HK-2 (cell line): Measurements from ENCODE around the gene TGFB2.
A peak's percentile ranks its signal among the peaks of the same experiment; 100 is the strongest.

Experiments used
- DNase-seq: peaks from one replicate; pipeline ENCODE4 v3.0.0-alpha.2; 2018; ENCODE audit not compliant: unreplicated experiment

TGFB2 gene

DNA sequence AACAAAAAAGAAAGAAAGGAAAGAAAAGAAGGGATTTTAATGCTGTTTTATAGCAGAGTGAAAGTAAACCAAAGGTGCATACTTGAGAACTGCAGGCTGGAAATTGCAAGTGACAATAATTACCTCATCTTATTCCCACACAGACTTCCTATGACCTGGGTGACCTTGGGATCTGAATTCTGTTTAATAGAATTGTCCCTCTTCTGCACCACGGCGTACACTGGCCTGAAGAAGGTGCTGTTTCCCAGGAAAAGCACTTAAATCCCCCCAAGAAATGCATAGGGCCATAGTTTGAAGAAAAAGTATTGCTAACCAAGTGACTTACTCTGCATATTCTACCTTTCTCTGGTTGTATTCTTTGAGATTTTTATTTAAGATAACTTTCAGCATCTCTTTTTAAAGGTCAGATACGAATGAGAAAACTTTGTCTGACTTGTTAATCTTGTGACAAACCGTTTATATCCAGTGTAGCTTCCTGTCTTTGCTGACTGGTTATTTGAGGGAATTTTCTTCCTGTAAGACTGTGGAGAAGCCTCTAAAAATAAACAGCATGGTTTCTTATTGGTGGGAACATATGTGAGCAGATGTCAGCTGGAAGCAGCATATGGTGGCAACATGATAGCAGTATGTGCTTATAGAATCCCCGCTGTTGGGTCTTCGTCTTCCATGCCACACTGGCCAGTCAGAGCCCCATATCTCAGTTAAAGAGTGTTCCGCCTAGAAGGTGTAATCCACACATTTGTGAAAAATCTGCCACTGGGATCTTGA is 16.3 kb downstream of the TGFB2 start:
- no peak for DNase-seq

DNA sequence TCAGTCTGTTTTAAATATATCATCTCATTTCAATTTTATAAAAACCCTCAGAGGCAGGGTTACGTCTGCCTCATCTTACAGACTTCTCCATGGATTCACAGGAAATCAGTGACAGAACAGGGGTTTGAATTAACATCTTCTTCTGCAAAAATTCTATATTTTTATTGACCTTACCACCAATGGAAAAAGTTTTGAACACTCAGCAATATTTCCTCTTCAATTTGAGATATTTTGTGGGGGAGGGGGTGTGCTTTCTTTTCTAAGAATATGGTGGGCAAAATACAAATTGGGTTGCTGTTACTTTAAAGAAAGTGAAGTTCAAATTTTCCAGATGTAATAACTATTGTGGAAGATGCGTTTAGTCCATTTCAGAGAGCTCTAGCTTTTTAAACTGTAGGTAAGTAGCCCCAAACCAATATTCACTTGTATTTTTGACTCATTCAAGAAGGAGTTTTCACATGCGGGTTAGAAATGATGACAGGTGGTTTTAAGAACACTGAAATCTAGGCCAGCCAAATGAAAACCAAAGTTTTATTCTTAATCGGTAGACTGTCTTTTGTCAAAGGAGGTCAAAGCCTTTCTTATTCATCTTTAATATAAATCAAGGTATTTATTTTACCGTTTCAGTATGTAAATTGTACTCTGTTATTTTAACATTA is 17.4 kb downstream of the TGFB2 start:
- DNase-seq, result no peak

- no peak for DNase-seq
Measured at GRCh38 chr1:218363141-218363540, 18.0 kb downstream of the TGFB2 start.

- no peak for DNase-seq
Measured at GRCh38 chr1:218364028-218364710, 19.0 kb downstream of the TGFB2 start.

DNA sequence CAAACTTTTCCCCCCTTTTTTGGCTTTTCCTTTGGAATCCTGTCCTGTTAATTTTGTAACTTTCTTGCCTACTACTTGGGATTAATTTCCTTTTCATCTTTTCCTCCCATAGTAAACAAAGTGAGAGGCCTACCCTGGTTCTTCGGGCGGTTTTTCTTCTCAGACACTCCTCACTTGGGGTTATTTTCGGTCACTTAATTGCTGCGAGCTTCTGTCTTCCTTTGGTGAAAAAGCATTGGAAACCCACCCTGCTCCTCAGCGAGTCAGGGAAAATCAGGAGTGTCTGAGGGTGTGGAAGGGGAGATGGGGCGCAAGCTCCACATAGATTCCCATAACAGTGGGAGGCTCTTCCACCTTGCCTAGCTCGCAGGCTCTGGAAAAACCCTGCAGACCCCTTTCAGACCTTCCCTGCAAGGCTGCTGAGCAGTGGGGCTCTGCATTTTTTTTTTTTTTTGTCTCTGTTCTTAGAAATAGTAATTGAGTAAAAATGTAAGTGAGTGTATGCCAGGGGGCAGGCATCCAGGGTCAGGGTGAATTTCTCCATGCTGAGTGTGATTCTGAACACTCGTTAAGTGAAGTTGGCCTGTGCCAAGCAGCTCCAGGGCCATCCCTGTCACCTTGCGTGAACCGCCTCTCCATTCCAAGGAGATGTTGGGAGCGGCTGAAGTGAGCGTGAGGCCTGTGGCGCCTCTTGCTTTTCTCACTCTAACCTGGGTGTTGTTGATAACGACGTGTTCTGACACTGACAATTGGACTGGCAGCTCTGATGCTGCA is 20.3 kb downstream of the TGFB2 start:
- DNase-seq, result no peak

GRCh38 chr1:218366322-218367052 is 21.4 kb downstream of the TGFB2 start:
- DNase-seq, result no peak

DNA sequence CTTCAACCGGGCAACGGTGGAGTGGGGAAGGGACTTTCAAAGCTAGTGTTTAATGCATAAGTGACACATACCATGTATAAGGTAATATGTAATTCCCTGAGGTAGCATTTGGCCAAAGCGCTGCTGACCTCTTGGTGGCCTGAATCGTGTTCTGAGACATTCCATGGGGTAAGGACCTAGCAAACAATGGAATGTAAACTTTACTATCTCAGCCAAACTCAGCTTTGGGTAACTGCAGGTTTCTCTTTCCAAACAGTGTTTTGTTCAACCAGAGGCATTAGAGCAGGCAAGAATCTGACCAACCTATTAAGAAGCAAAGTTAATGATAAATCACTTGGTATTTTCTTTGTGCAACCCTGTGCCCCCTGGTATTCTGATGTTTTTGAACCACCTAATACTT is 22.0 kb downstream of the TGFB2 start:
- no peak for DNase-seq

DNA sequence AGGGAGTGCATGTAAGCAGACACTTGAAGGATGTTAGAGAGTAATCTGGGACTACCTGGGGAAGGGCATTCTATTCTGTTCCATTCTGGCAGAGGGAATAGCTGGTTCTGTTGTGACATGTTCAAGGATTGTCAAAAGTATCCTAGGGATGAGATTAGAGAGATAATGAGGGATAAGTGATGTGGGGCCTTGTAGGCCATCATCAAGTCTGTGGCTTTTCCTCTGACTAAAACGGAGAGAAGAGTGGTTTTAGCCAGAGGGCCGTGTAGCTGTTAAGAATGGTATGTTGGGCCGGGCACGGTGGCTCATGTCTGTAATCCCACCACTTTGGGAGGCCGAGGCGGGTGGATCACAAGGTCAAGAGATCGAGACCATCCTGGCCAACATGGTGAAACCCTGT is 23.6 kb downstream of the TGFB2 start:
- no peak for DNase-seq

DNA sequence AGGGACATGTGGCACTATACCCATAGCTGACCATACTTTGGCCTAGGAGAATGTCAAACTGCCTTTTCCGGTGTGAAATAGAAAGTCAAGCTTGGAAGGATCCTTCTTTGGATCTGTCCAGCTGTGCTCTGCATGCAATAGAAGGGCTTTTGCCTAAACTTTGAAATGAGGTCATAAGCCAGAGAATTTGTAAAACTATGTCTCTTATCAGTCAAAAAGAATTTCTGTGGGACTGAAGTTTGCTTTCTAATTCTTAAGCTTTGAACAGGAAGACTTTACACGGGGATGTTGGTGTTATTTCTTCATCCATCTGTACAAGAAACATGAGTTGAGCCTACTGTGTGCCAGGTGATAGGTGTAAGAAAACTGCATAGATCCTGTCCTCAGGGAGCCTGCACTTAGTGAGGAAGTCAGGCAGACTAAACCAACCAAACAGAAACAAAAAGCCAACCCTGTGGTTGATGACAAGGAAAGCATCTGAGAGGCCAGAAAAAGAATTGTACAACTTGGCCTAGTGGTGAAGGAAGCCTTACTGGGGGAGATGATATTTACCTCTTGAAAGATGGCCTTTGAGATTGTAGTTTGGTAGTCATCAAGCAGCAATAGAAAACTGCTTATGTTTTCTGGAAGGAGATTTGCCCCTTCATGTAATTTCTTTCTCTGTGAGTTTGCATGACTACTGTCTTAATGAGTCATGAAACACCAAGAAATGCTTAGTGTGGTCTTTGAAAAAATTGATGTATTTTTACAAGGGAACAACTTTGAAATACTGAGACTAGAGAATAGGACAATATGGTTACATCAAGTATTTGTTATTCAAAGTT is 24.8 kb downstream of the TGFB2 start:
- DNase-seq, result no peak

GRCh38 chr1:218371927-218372672 is 27.0 kb downstream of the TGFB2 start:
- DNase-seq, result no peak

DNA sequence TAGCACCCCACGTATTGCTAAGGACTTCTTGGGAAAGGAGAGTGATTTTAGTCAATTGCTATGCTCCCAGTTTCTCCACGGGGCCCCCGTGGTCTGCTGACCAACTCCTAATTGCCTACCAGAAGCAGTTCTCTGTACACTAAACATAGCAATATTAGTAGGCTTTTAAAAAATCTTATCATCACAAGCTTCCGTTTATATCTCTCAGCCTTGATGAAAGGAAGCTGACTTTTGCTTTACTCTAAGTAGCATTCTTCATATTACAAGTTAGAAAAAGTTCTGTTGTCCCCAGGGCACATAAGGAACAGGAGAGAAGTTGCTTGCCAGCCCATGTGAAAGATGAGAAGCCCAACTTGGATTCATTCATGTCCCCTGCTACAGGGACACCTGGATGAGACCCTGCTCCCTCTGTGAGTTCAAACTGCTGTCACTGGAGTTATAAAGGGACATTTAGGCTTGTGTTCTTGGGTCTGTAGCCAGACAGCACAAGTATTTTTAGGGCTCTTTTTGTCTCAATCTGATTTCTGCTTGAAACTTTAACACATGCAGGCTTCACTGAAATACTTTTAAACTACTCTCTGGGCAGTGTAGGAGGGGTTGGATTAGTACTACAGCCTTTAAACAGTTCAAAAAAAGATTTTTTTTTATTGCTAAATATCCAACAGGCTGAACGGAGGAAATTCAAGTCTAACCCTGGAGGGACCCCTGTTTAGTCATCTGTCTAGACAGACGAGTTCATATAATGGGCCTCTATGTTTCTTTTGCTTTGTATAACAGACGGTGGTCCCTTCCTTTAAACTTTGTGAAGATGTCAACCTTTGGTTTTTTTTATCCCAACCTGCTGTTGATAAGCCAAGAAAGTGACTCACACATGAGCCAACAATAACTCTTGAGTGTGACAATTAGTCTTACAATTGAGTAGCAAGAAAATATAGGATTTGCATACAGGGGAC is 29.5 kb downstream of the TGFB2 start:
- no peak for DNase-seq

GRCh38 chr1:218376722-218377121 is 31.6 kb downstream of the TGFB2 start:
- peak; percentile 56 for DNase-seq

- peak; percentile 76 for DNase-seq
Measured at GRCh38 chr1:218377143-218377660, 32.1 kb downstream of the TGFB2 start.

GRCh38 chr1:218380125-218380977 is 35.2 kb downstream of the TGFB2 start:
- DNase-seq, result peak; percentile 81

GRCh38 chr1:218382261-218382660 is 37.1 kb downstream of the TGFB2 start:
- no peak for DNase-seq

DNA sequence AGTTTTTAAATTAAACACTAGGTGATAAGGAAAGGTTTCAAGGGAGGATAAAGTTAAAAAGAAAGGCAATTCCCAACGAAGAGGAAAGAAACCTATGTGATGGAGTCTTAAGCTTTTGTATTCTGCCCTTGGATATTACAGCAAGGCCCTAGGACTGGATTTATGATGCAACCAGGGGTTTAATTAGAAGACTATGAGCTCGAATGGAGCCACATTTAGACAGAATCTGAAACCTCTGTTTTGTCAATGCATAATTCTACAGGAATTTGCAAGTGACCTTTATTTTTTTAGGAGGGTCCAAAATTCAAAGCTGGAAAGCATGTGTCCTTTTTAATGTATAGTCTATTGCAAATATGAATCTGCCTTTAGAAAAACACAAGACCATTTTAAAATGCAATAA is 37.9 kb downstream of the TGFB2 start:
- no peak for DNase-seq

DNA sequence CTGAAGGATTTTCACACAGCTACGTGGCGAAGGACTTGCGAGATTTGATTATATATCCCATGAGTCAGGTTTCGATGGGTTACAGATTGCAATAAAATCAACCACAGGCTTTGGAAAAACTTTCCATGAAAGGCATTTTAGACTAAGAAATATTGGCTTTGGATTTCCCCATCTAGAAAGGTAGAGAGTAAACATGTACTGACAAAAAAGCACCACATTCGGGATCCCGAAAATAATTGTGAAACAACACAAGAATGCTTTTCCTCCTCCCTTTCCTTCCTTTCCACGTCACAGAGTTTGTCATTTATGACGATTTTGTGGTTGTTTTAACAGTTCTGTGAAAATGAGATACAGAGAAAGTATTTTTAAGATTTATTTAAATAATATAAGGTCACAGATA is 38.5 kb downstream of the TGFB2 start:
- DNase-seq, result no peak
